ENCODE measurements around the gene ATP2B2.

Gene ATP2B2

DNA sequence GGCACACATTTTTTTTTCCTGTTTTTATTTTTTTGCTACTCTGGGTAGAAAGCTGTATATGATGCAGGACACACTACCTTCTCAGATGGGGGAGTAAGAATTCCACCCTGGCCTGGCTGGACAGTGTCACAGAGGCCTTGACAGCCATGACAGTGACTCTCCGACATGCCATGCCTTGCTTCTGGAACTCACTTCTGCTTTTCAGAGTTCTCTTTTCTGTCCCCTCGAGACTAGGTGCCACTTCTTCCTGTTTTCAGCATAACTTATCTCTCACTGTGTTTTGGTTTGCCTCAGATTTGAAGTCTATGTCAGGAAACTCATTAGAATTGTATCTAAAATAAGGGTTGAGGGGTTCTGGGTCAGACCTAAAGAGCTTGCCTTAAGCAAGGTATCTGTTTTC, 115.4 kb downstream of the ATP2B2 start:
- no peak overlapping the region for H3K4me3 ChIP-seq (ENCODE audit: low read depth, low read length)
- TF ChIP-seq, protein P1, sequence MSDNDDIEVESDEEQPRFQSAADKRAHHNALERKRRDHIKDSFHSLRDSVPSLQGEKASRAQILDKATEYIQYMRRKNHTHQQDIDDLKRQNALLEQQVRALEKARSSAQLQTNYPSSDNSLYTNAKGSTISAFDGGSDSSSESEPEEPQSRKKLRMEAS (IDR thresholded peaks at IDR 0.05; ENCODE audit: low read depth, low read length) = peak; percentile 66; the same call in 1 of the 2 replicates
- TF ChIP-seq, protein P2, sequence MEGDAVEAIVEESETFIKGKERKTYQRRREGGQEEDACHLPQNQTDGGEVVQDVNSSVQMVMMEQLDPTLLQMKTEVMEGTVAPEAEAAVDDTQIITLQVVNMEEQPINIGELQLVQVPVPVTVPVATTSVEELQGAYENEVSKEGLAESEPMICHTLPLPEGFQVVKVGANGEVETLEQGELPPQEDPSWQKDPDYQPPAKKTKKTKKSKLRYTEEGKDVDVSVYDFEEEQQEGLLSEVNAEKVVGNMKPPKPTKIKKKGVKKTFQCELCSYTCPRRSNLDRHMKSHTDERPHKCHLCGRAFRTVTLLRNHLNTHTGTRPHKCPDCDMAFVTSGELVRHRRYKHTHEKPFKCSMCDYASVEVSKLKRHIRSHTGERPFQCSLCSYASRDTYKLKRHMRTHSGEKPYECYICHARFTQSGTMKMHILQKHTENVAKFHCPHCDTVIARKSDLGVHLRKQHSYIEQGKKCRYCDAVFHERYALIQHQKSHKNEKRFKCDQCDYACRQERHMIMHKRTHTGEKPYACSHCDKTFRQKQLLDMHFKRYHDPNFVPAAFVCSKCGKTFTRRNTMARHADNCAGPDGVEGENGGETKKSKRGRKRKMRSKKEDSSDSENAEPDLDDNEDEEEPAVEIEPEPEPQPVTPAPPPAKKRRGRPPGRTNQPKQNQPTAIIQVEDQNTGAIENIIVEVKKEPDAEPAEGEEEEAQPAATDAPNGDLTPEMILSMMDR (IDR thresholded peaks at IDR 0.05; ENCODE audit: low read depth, low read length) = no peak
- peak; percentile 54; the same call in 1 of the 2 replicates for TF ChIP-seq MYC (IDR thresholded peaks at IDR 0.05; ENCODE audit: low read depth, low read length)
- peak; percentile 88 for DNase-seq (ENCODE audit: low read depth)

DNA sequence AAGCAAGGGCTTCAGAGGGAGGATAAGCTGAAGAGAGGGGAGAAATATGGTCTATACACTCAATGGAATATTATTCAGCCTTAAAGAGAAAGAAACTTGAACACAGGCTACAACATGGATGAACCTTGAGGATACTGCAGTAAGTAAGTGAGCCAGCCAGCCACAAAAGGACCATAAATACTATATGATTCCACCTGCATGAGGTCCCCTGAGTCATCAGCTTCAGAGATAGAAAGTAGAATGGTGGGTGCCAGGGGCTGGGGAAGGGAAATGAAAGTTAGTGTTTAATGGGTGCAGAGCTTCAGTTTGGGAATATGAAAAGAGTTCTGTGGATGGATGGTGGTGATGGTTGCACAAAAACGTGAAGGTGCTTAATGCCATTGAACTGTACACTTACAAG, 116.0 kb downstream of the ATP2B2 start:
- H3K4me3 ChIP-seq (ENCODE audit: low read depth, low read length) = no peak overlapping the region
- no peak for TF ChIP-seq POLR2A (IDR thresholded peaks at IDR 0.05; ENCODE audit: extremely low read depth, insufficient read length)
- no peak for TF ChIP-seq MYC (IDR thresholded peaks at IDR 0.05; ENCODE audit: low read depth, low read length)
- TF ChIP-seq, protein P2 (IDR thresholded peaks at IDR 0.05; ENCODE audit: low read depth, low read length) = no peak
- TF ChIP-seq, protein P1 (IDR thresholded peaks at IDR 0.05; ENCODE audit: low read depth, low read length) = no peak
- DNase-seq (ENCODE audit: low read depth) = peak; percentile 16

DNA sequence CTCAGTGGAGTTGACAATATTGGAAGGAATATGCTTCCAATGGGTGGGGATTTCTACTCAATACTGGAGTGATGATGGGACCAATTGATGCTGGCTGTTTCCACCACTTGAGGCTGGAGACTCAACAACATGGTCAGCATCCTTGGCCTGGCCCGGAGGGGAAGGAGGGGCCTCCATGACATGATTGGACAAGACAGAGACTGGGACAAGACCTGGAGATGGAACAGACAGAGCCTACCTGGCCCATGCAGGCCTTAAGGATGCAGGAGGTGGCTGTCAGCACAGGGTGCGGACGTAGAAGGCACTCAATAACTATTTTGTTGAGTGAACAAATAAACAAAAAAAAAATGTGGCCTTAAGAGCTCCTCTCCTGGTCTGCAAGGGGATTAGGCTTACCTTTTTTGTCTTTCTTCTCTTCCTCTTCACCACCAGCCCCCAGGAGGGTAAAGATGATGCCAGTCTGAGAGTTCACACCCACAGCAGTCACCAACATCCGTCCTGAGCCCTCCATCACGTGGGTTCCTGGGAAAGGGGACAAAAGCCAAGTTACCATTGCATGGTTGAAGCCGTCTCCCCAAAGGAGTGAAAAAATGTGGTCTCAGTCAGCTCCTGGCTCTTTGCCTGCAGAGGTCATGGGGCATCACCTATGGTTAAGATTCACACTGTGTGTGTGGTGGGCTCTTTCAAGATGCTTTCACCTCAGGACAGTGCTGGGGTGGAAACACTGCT, 117.3 kb downstream of the ATP2B2 start:
- TF ChIP-seq, protein P2 (IDR thresholded peaks at IDR 0.05; ENCODE audit: low read depth, low read length) = no peak
- TF ChIP-seq, protein P1 (IDR thresholded peaks at IDR 0.05; ENCODE audit: low read depth, low read length) = no peak
- TF ChIP-seq POLR2A (IDR thresholded peaks at IDR 0.05; ENCODE audit: extremely low read depth, insufficient read length) (no peak), MYC (IDR thresholded peaks at IDR 0.05; ENCODE audit: low read depth, low read length) (no peak)
- DNase-seq (ENCODE audit: low read depth) = no peak
- H3K4me3 ChIP-seq (ENCODE audit: low read depth, low read length) = no peak overlapping the region

DNA sequence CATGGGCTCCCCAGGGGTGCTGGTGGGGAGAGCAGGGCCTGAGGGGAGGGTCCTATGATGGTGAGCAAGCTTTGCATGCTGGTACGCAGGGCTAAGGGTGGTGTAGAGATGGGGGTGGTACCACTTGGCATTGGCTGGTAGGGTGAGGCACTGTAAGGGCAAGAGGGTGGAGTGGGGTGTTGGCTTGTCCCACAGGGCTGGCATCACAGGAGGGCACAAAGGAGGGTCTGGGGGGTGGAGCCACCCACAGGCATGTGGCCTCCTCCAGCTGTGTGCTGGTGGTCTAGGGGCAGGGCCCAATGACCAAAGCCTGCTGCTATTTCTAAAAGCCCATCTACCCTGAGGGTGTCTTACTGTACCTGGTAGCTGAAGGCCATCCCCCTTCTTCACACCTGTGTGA, 119.3 kb downstream of the ATP2B2 start:
- TF ChIP-seq POLR2A (IDR thresholded peaks at IDR 0.05; ENCODE audit: extremely low read depth, insufficient read length) (no peak), MYC (IDR thresholded peaks at IDR 0.05; ENCODE audit: low read depth, low read length) (no peak)
- TF ChIP-seq, protein P2 (IDR thresholded peaks at IDR 0.05; ENCODE audit: low read depth, low read length) = no peak
- TF ChIP-seq, protein P1 (IDR thresholded peaks at IDR 0.05; ENCODE audit: low read depth, low read length) = no peak
- DNase-seq (ENCODE audit: low read depth) = no peak
- H3K4me3 ChIP-seq (ENCODE audit: low read depth, low read length) = no peak overlapping the region

DNA sequence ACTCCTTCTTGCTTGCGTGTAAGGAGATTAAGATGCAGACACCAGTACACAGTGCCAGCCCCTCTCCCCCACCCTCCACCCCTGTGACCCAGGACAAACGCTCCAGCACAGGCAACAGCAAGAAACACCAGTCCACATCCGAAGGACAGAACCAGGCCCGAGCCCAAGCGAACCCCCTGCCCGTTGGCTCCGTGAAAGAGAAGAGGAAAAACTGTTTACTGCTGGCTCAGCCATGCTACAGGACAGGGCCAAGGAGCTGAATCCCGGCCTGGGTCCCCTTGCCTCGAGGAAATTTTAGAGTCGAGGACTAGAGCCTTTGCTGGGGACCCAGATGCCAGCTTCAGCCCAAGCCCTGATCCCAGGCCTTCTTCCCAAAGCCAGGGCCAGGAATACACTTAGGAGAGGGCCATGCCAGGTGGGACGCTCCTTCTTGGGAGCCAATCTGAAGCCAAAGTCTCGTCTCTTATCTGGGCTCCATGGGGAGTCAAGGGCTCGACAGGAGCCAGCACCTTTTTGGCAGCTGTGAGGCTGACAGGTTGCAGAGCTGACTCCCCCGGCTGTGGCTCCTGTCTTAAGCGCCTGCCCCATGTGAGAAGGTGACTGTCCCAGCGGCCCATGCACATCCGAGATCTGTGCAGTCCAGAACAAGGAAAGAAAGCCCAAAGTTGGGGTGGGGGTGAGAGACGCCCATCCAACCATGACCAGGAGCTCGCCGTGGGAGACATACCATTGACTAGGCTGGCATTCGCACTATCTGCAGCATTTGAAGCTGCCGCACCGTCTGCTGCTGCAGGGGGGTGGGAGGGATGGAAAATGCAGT, 120.6 kb downstream of the ATP2B2 start:
- DNase-seq (ENCODE audit: low read depth) = no peak
- TF ChIP-seq, protein P2 (IDR thresholded peaks at IDR 0.05; ENCODE audit: low read depth, low read length) = no peak
- TF ChIP-seq MYC (IDR thresholded peaks at IDR 0.05; ENCODE audit: low read depth, low read length) = no peak
- no peak for TF ChIP-seq POLR2A (IDR thresholded peaks at IDR 0.05; ENCODE audit: extremely low read depth, insufficient read length)
- TF ChIP-seq, protein P1 (IDR thresholded peaks at IDR 0.05; ENCODE audit: low read depth, low read length) = no peak
- no peak overlapping the region for H3K4me3 ChIP-seq (ENCODE audit: low read depth, low read length)
